ENCODE data around the gene OR51E1.

DNA sequence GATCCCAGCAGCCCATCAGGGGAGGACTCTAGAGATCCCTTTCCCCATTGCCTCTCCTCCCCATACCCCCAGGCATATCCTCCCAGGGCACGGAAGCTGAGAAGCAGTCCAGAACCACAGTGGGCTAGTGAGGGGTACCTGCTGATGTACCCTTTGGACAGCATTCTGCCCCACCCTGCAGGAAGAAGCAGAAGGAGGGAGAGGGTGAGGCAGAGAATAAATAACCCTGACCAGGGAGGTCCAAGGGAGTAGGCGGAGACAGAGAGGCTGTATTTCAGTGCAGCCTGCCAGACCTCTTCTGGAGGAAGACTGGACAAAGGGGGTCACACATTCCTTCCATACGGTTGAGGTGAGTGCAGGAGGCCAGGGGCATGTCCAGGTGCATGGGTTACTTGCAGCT lies at the start of gene OR51E1:
- TF ChIP-seq, protein P1, sequence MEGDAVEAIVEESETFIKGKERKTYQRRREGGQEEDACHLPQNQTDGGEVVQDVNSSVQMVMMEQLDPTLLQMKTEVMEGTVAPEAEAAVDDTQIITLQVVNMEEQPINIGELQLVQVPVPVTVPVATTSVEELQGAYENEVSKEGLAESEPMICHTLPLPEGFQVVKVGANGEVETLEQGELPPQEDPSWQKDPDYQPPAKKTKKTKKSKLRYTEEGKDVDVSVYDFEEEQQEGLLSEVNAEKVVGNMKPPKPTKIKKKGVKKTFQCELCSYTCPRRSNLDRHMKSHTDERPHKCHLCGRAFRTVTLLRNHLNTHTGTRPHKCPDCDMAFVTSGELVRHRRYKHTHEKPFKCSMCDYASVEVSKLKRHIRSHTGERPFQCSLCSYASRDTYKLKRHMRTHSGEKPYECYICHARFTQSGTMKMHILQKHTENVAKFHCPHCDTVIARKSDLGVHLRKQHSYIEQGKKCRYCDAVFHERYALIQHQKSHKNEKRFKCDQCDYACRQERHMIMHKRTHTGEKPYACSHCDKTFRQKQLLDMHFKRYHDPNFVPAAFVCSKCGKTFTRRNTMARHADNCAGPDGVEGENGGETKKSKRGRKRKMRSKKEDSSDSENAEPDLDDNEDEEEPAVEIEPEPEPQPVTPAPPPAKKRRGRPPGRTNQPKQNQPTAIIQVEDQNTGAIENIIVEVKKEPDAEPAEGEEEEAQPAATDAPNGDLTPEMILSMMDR (IDR thresholded peaks at IDR 0.05 in 8 of 11, conservative IDR thresholded peaks at IDR 0.05 in 3 of 11), result no peak
- TF ChIP-seq POLR2AphosphoS5 (IDR thresholded peaks at IDR 0.05), result no peak
